ENCODE results near the gene PPP1R15B. TPM values are rescaled to one million over a fixed set of nuclear protein-coding genes. Genes with fewer than 3 reads are reported as not detected.
A peak's percentile ranks its signal among the peaks of the same experiment; 100 is the strongest.

The PPP1R15B gene
- polyA plus RNA-seq, 2 of the 4 experiments (the other 2 are of a cell fraction), result 26.9 to 51.9 TPM

GRCh38 chr1:204410688-204411450 is 748 bp downstream of the PPP1R15B start:
- no peaks in the 10 kb centered on the region for H3K9me3 ChIP-seq
- peak overlapping the region; percentile 79 for H3K4me2 ChIP-seq
- TF ChIP-seq HDAC2 (IDR thresholded peaks at IDR 0.05), result no peak
- TF ChIP-seq NR3C1 (IDR thresholded peaks at IDR 0.05), result no peak
- no peak for TF ChIP-seq MAZ (IDR thresholded peaks at IDR 0.05; ENCODE audit: borderline replicate concordance, low read depth, low read length)
- no peak for TF ChIP-seq RNF2 (IDR thresholded peaks at IDR 0.05; ENCODE audit: borderline replicate concordance, low read depth)
- TF ChIP-seq POLR2AphosphoS2 (conservative IDR thresholded peaks at IDR 0.05; ENCODE audit: low read length), result no peak
- no peak for TF ChIP-seq CHD4 (IDR thresholded peaks at IDR 0.05; ENCODE audit: borderline replicate concordance)
- TF ChIP-seq PHF8 (IDR thresholded peaks at IDR 0.05; ENCODE audit: borderline replicate concordance, low read depth), result no peak
- 0 out of 2 replicates have a peak, but pooled peaks have one; percentile 50 for TF ChIP-seq E2F6 (IDR thresholded peaks at IDR 0.05; ENCODE audit: borderline replicate concordance, low read depth)
- peak; percentile 16; the same call in 1 of the 2 replicates for TF ChIP-seq HOXB5 (CRISPR knock-in tag; IDR thresholded peaks at IDR 0.05)
- no peak for DNase-seq (ENCODE audit: low read depth in 1 of 2, low spot score in 1 of 2)
- CTCF ChIA-PET, result interaction anchor here (0.7 to 7.4 kb wide), 9 partner anchors 9 to 248 kb away, joined by 3 to 60 read pairs (median 6); partner anchors contain the start of gene MDM4
- no peak for FAIRE-seq
- H3K4me1 ChIP-seq, result peaks cover 32% of the 10 kb centered on the region
- ATAC-seq, result peak; percentile 54 to 60; a peak in 5 of 6 replicates
- peak overlapping the region; percentile 96 to 98 for H3K27ac ChIP-seq
- POLR2A ChIA-PET, result interaction anchor here (1.4 to 4.3 kb wide), 2 partner anchors 12 to 28 kb away, joined by 3 to 16 read pairs; no protein-coding TSS in a partner anchor
- WGBS (ENCODE audit: missing lambda C conversion rate), result 2% methylated on average over 27 of the region's 38 CpGs
- peak overlapping the region; percentile 94 for H3K4me3 ChIP-seq

GRCh38 chr1:204409836-204410687 is 1.6 kb downstream of the PPP1R15B start:
- ChIA-PET CTCF (interaction anchor here (0.5 to 7.4 kb wide), 12 partner anchors 8 to 464 kb away, joined by 3 to 60 read pairs (median 4); partner anchors contain the start of gene PIK3C2B), POLR2A (interaction anchor here (1.4 to 4.3 kb wide), 2 partner anchors 11 to 29 kb away, joined by 3 to 16 read pairs; no protein-coding TSS in a partner anchor)
- FAIRE-seq (no peak), DNase-seq (ENCODE audit: low read depth in 1 of 2, low spot score in 1 of 2) (no peak), ATAC-seq (peak in 1 of 2 experiments; percentile 5; a peak in 3 of 6 replicates)
- H3K4me1 ChIP-seq, result peaks cover 36% of the 10 kb centered on the region
- 2% methylated on average over 10 of the region's 10 CpGs for WGBS (ENCODE audit: missing lambda C conversion rate)
- no peaks in the 10 kb centered on the region for H3K9me3 ChIP-seq
- peak overlapping the region; percentile 94 for H3K4me3 ChIP-seq
- peak overlapping the region; percentile 79 for H3K4me2 ChIP-seq
- TF ChIP-seq POLR2A (IDR thresholded peaks at IDR 0.05; ENCODE audit: low read length), result no peak
- peak overlapping the region; percentile 96 to 98 for H3K27ac ChIP-seq

GRCh38 chr1:204409123-204409522 is 2.5 kb downstream of the PPP1R15B start:
- H3K27ac ChIP-seq, result peak overlapping the region; percentile 96 to 98
- FAIRE-seq (no peak), ATAC-seq (no peak), DNase-seq (ENCODE audit: low read depth in 1 of 2, low spot score in 1 of 2) (no peak)
- no peaks in the 10 kb centered on the region for H3K9me3 ChIP-seq
- 0% methylated on average over 3 of the region's 3 CpGs for WGBS (ENCODE audit: missing lambda C conversion rate)
- peak overlapping the region; percentile 79 for H3K4me2 ChIP-seq
- H3K4me1 ChIP-seq, result peaks cover 38% of the 10 kb centered on the region
- peak overlapping the region; percentile 94 for H3K4me3 ChIP-seq
- CTCF ChIA-PET, result interaction anchor here (1.2 to 7.4 kb wide), 6 partner anchors 11 to 95 kb away, joined by 3 to 60 read pairs (median 15); partner anchors contain the start of gene PIK3C2B
- TF ChIP-seq EHF (CRISPR knock-in tag; IDR thresholded peaks at IDR 0.05) (no peak), FOSB (CRISPR knock-in tag; IDR thresholded peaks at IDR 0.05) (no peak), HOXA7 (CRISPR knock-in tag; IDR thresholded peaks at IDR 0.05) (0 out of 2 replicates have a peak, but pooled peaks have one; percentile 19), EP300 (IDR thresholded peaks at IDR 0.05) (no peak), RCOR1 (IDR thresholded peaks at IDR 0.05; ENCODE audit: low read depth, low read length) (no peak), FOXS1 (CRISPR knock-in tag; IDR thresholded peaks at IDR 0.05) (no peak)
- POLR2A ChIA-PET, result interaction anchor here (4.3 kb wide), 1 partner anchor 10 kb away, joined by 16 read pairs; no protein-coding TSS in a partner anchor

- CTCF ChIA-PET, result interaction anchor here (0.8 to 7.4 kb wide), 6 partner anchors 10 to 95 kb away, joined by 3 to 60 read pairs (median 15); partner anchors contain the start of gene PIK3C2B
- 2% methylated on average over 1 of the region's 1 CpG for WGBS (ENCODE audit: missing lambda C conversion rate)
- Histone ChIP-seq H3K4me3 (peak overlapping the region; percentile 94), H3K9me3 (no peaks in the 10 kb centered on the region), H3K27ac (peak overlapping the region; percentile 24 to 98; a peak in 2 of 6 replicates), H3K4me1 (peaks cover 41% of the 10 kb centered on the region), H3K4me2 (peak overlapping the region; percentile 79)
- ATAC-seq (no peak), DNase-seq (ENCODE audit: low read depth in 1 of 2, low spot score in 1 of 2) (no peak), FAIRE-seq (no peak)
- TF ChIP-seq RNF2 (IDR thresholded peaks at IDR 0.05; ENCODE audit: borderline replicate concordance, low read depth) (no peak), EHF (CRISPR knock-in tag; IDR thresholded peaks at IDR 0.05) (no peak), MAX (IDR thresholded peaks at IDR 0.05) (no peak), USF2 (IDR thresholded peaks at IDR 0.05) (no peak)
- POLR2A ChIA-PET, result interaction anchor here (4.3 kb wide), 1 partner anchor 10 kb away, joined by 16 read pairs; no protein-coding TSS in a partner anchor
Observed at GRCh38 chr1:204408602-204409001, 3.0 kb downstream of the PPP1R15B start.

All from A549 (cell line).